NB4 (cell line): ENCODE measurements around the gene CLDN34.

Source experiments
- POLR2A ChIP-seq: IDR thresholded peaks from 2 replicates; pipeline ENCODE4 v1.6.1; 2011; ENCODE audit warnings: mild to moderate bottlenecking; ENCODE audit not compliant: insufficient read length; ENCODE audit errors: extremely low read depth
- TF ChIP-seq, protein P1 (sequence below): IDR thresholded peaks from one replicate; pipeline ENCODE4 v1.5.1; 2012; ENCODE audit warnings: low read depth, low read length

DNA sequence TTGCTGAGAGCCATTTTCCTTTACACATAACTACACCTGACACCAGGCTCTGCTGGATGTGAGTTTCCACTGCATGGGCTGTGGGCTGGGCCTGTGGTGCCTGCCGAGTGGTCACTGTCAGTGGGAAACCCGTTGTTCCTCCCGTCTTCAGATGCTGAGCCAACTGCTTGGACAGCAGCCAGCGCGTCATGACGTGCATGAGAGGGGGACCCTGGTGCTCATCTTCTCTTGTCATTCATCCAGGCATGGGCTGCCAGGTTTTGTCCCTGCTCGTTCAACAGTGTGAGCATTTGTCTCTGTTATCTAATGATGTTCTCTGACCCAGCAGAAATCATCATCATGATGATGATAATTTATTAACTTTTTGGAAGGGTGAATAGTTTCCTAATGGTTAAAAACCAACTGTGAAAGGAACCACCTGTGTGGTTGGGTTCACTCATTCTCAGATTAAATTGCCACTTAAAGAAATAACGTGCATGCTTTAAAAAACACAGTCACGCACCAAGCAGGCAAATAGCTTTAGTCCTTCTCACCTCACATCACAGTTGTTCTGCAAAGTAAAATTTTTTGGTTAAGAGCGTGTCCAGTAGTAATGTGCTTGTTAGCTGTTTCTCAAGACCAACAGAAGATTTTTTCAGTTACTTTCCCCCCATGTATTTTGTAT is 19.9 kb upstream of the CLDN34 start:
- no peak for TF ChIP-seq POLR2A
- TF ChIP-seq, protein P1, sequence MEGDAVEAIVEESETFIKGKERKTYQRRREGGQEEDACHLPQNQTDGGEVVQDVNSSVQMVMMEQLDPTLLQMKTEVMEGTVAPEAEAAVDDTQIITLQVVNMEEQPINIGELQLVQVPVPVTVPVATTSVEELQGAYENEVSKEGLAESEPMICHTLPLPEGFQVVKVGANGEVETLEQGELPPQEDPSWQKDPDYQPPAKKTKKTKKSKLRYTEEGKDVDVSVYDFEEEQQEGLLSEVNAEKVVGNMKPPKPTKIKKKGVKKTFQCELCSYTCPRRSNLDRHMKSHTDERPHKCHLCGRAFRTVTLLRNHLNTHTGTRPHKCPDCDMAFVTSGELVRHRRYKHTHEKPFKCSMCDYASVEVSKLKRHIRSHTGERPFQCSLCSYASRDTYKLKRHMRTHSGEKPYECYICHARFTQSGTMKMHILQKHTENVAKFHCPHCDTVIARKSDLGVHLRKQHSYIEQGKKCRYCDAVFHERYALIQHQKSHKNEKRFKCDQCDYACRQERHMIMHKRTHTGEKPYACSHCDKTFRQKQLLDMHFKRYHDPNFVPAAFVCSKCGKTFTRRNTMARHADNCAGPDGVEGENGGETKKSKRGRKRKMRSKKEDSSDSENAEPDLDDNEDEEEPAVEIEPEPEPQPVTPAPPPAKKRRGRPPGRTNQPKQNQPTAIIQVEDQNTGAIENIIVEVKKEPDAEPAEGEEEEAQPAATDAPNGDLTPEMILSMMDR, result no peak
